Ovary (tissue), 9 donors: ENCODE measurements around the gene MROH2A. TPM values are rescaled to one million over a fixed set of nuclear protein-coding genes. Genes with fewer than 3 reads are reported as not detected.

Experiments used
- DNase-seq, 5 donors: peaks; one replicate each; pipeline ENCODE4 v3.0.0-alpha.2; 2019 to 2020
- H3K27ac ChIP-seq, 2 donors: fragments of 200-600 bp; one replicate each; pipeline versions ENCODE4 v1.5.1 to v1.8.0; 2019 to 2022
- H3K27me3 ChIP-seq: fragments of 200-600 bp; one replicate; pipeline ENCODE4 v1.8.0; 2022
- H3K36me3 ChIP-seq: fragments of 200-600 bp; sonication (generic); one replicate; pipeline ENCODE4 v1.5.1; 2019
- H3K4me1 ChIP-seq: one replicate; pipeline ENCODE4 v1.8.1; 2013; ENCODE audit warnings: mild to moderate bottlenecking, moderate library complexity; ENCODE audit not compliant: insufficient read depth
- H3K4me3 ChIP-seq: fragments of 200-600 bp; sonication (generic); one replicate; pipeline ENCODE4 v1.5.1; 2017
- H3K9me3 ChIP-seq, 2 donors: fragments of 200-600 bp in 1 of 2; sonication (generic) in 1 of 2; one replicate each; pipeline versions ENCODE4 v1.5.1 to v1.8.1; 2013 to 2019; ENCODE audit warnings: mild to moderate bottlenecking in 1 of 2, moderate library complexity in 1 of 2
- CTCF ChIP-seq, 3 donors: fragments of 450-650 bp in 2 of 3; fragments of 200-600 bp in 1 of 3; IDR thresholded peaks; one replicate each; pipeline versions ENCODE4 v1.5.1 to v1.8.0; 2016 to 2022; ENCODE audit warnings: antibody characterized with exemption in 3 of 3, mild to moderate bottlenecking in 1 of 3
- EP300 ChIP-seq: sonication (generic); formaldehyde crosslinking; IDR thresholded peaks from one replicate; pipeline ENCODE4 v1.6.1; 2017; ENCODE audit warnings: antibody characterized with exemption
- POLR2A ChIP-seq: fragments of 450-650 bp; IDR thresholded peaks from one replicate; pipeline ENCODE4 v1.6.1; 2017; ENCODE audit warnings: antibody characterized with exemption, mild to moderate bottlenecking, moderate library complexity
- WGBS, 3 donors: extraction: QIAGEN DNeasy Blood & Tissue Kit in 1 of 3; methylation state at CpG; one replicate each; pipeline versions ENCODE4 v1.1.5 to v1.1.7; 2013 to 2017; 5-methylcytosine and 5-hydroxymethylcytosine counted together
- intact Hi-C, 4 donors: fragments of 100-400 bp; cut with DNase I; formaldehyde crosslinking; loops; one replicate each; pipeline versions ENCODE4 v1.11.0 to v1.15.1; 2022 to 2023
- polyA plus RNA-seq, 2 donors: library from polyadenylated mRNA; stranded (reverse); fragments of 200-250 nt in 1 of 2; fragments of 350-450 nt in 1 of 2; fragmentation: Illumina TruSeq in 1 of 2; extraction: RNeasy Lipid Tissue Mini Kit (QIAGEN cat#74804) in 1 of 2; gene quantifications; one replicate each; pipeline ENCODE4 v1.2.3, GENCODE V29; 2013 to 2014
- total RNA-seq, 7 donors: library from RNA; depleted of rRNA in 2 of 7; stranded (reverse); fragments of >200 nt in 2 of 7; fragmentation: NEBNext Ultra II Directional in 3 of 7; extraction: Animal tissue kit (Norgen Biotek cat#: 25700) in 3 of 7; gene quantifications; one replicate each; pipeline versions ENCODE4 v1.1.0 to v1.2.4, GENCODE V29; 2016 to 2023
- donor health status: DM: no; HTN: no; CAD: no; lungs with moderate emphysema.
- donor health status: DM: no; HTN: no; CAD: no.
- donor health status: Bipolar disorder and iron deficiency.
- donor health status: DM: yes; HTN: yes; CAD: no.
- donor health status: DM: no; HTN: no; CAD: no.
- donor health status: DM: yes; HTN: yes; CAD: no.

The MROH2A gene
- total and polyA plus RNA-seq, 9 donors: not detected

- no peak overlapping the region for H3K4me3 ChIP-seq
- no peaks in the 10 kb centered on the region for H3K36me3 ChIP-seq
- H3K4me1 ChIP-seq: no peaks in the 10 kb centered on the region
- intact Hi-C loops: no loop called here
- DNase-seq: no peak
- TF ChIP-seq CTCF (IDR thresholded peaks at IDR 0.05) (no peak), EP300 (no peak), POLR2A (no peak)
- no peaks in the 10 kb centered on the region for H3K9me3 ChIP-seq
- no peaks in the 10 kb centered on the region for H3K27me3 ChIP-seq
- no peak overlapping the region for H3K27ac ChIP-seq
Observed at GRCh38 chr2:233758141-233758540, 20.0 kb upstream of the MROH2A start.

GRCh38 chr2:233758849-233759248 lies 19.3 kb upstream of the MROH2A start:
- Histone ChIP-seq H3K36me3 (no peaks in the 10 kb centered on the region), H3K4me1 (no peaks in the 10 kb centered on the region), H3K27me3 (no peaks in the 10 kb centered on the region), H3K27ac (no peak overlapping the region), H3K9me3 (no peaks in the 10 kb centered on the region), H3K4me3 (no peak overlapping the region)
- DNase-seq: no peak
- intact Hi-C loops: no loop called here
- TF ChIP-seq CTCF (IDR thresholded peaks at IDR 0.05) (no peak), EP300 (no peak), POLR2A (no peak)
- 84 to 88% (median 86%) methylated on average over 2 of the region's 2 CpGs for WGBS, 3 donors

GRCh38 chr2:233760043-233760442 lies 18.1 kb upstream of the MROH2A start, which contains the start of gene UGT1A1:
Gene UGT1A1, plus strand, starts transcription at chr2:233760270. Its CDS starts 18 bp downstream, at chr2:233760288.
- H3K4me1 ChIP-seq: no peaks in the 10 kb centered on the region
- no peaks in the 10 kb centered on the region for H3K36me3 ChIP-seq
- H3K27ac ChIP-seq: no peak within 1 kb of the TSS
- no peaks in the 10 kb centered on the region for H3K27me3 ChIP-seq
- H3K9me3 ChIP-seq: no peaks in the 10 kb centered on the region
- H3K4me3 ChIP-seq: no peak within 1 kb of the TSS
- intact Hi-C loops: no loop called here
- 87 to 92% (median 89%) methylated on average over 6 of the region's 6 CpGs for WGBS, 3 donors
- TF ChIP-seq POLR2A (no peak), EP300 (no peak), CTCF (IDR thresholded peaks at IDR 0.05) (no peak)
- no peak for DNase-seq

- no peak for DNase-seq
- TF ChIP-seq CTCF (IDR thresholded peaks at IDR 0.05) (no peak), EP300 (no peak)
- Histone ChIP-seq H3K27me3 (no peaks in the 10 kb centered on the region), H3K36me3 (no peaks in the 10 kb centered on the region), H3K4me3 (no peak overlapping the region), H3K4me1 (no peaks in the 10 kb centered on the region), H3K9me3 (no peaks in the 10 kb centered on the region), H3K27ac (no peak overlapping the region)
- intact Hi-C loops: no loop called here
- 72 to 82% (median 72%) methylated on average over 4 of the region's 4 CpGs for WGBS, 3 donors
Observed at GRCh38 chr2:233761040-233761769, 16.9 kb upstream of the MROH2A start.
